ENCODE measurements around the gene KSR1.

- no peak for TF ChIP-seq EZH2 (IDR thresholded peaks at IDR 0.05; ENCODE audit: insufficient read depth, poor library complexity, severe bottlenecking)
- no peak for TF ChIP-seq EZH2phosphoT487 (IDR thresholded peaks at IDR 0.05; ENCODE audit: insufficient read depth, low read depth)
These were observed 190.0 kb downstream of the KSR1 start for GRCh38 chr17:27646232-27646631.

Measured in GM23248 (cell line).